RKO (cell line): Measurements from ENCODE around the gene TMEM203.

Source experiments
- DNase-seq: peaks from one replicate; pipeline ENCODE4 v3.0.0-alpha.2; 2016; ENCODE audit warnings: low spot score

Gene TMEM203

GRCh38 chr9:137219757-137220316 is 14.4 kb upstream of the TMEM203 start:
- no peak for DNase-seq

GRCh38 chr9:137218754-137219271 is 13.4 kb upstream of the TMEM203 start:
- DNase-seq: peak; percentile 85

- no peak for DNase-seq
Observed at GRCh38 chr9:137218212-137218753, 12.8 kb upstream of the TMEM203 start.

- no peak for DNase-seq
Observed at GRCh38 chr9:137217276-137218211, 12.1 kb upstream of the TMEM203 start.

- no peak for DNase-seq
Observed at GRCh38 chr9:137216188-137216965, 10.9 kb upstream of the TMEM203 start.

GRCh38 chr9:137215196-137215986 is 9.9 kb upstream of the TMEM203 start:
- no peak for DNase-seq

- DNase-seq: no peak
Observed at GRCh38 chr9:137214620-137215019, 9.2 kb upstream of the TMEM203 start.

- DNase-seq: peak; percentile 62
Observed at GRCh38 chr9:137213160-137214060, 8.0 kb upstream of the TMEM203 start.

GRCh38 chr9:137212520-137212919 is 7.1 kb upstream of the TMEM203 start:
- no peak for DNase-seq

GRCh38 chr9:137211532-137211931 is 6.1 kb upstream of the TMEM203 start:
- DNase-seq: no peak

- no peak for DNase-seq
Observed at GRCh38 chr9:137206602-137207001, 1.2 kb upstream of the TMEM203 start.

- DNase-seq: no peak
Observed at GRCh38 chr9:137204731-137205125, 720 bp downstream of the TMEM203 start.

GRCh38 chr9:137202966-137203365 is 2.5 kb downstream of the TMEM203 start:
- no peak for DNase-seq

GRCh38 chr9:137201205-137201868 is 4.1 kb downstream of the TMEM203 start:
- DNase-seq: peak; percentile 53

- peak; percentile 100 for DNase-seq
Observed at GRCh38 chr9:137200311-137201204, 4.9 kb downstream of the TMEM203 start, which contains the start of gene TPRN. Gene TPRN (minus strand): TSS chr9:137200741. CDS start chr9:137200711, 30 bp downstream.

- DNase-seq: peak; percentile 65
Observed at GRCh38 chr9:137199411-137200121, 5.9 kb downstream of the TMEM203 start.

GRCh38 chr9:137198902-137199283 is 6.6 kb downstream of the TMEM203 start:
- peak; percentile 61 for DNase-seq
